ENCODE measurements around the gene SMS. TPM values are rescaled to one million over a fixed set of nuclear protein-coding genes. Genes with fewer than 3 reads are reported as not detected.

Gene SMS
- polyA plus RNA-seq, 1 donor (not counting 4 experiments of a cell fraction or from before 2014, with no cell fraction given), result 142 TPM

DNA sequence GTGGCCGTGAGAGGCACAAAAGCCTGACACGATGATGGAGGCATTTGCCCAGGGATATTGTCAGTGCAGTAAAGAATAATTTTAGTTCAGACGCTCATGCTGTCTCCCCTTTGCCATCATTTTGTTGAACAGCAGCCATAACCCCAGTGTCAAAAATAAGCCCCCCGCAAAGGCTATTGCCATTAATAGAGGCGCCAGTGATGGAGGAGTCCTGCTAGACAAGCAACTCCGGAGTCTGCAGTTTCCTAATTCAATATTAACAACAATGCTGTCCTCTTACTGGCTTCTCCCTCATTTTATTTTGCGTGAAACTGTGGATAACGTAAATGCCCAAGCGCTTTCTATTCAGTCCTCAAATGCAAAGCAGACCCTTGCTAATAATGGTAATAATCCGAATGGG is 603 bp upstream of the SMS start:
- no peaks in the 10 kb centered on the region for H3K9me1 ChIP-seq (ENCODE audit: control insufficient read depth, extremely low read depth, insufficient read depth, low read length)
- H3K36me3 ChIP-seq (ENCODE audit: control insufficient read depth in 2 of 2, extremely low read depth in 1 of 2, insufficient read depth in 2 of 2, low read length in 2 of 2), result no peaks in the 10 kb centered on the region
- peak overlapping the region; percentile 74 for H3K9ac ChIP-seq (ENCODE audit: control insufficient read depth, extremely low read depth, insufficient read depth, low read length)
- H3K4me2 ChIP-seq (ENCODE audit: control insufficient read depth, extremely low read depth, insufficient read depth, low read depth, low read length), result peak overlapping the region; percentile 39
- H3K4me1 ChIP-seq (ENCODE audit: control insufficient read depth, extremely low read depth, insufficient read depth, low read length), result peaks cover 26% of the 10 kb centered on the region
- peak overlapping the region; percentile 50 for H3K27ac ChIP-seq (ENCODE audit: control insufficient read depth, insufficient read depth, low read length)
- no peaks in the 10 kb centered on the region for H3K27me3 ChIP-seq (ENCODE audit: control insufficient read depth, extremely low read depth, insufficient read depth, low read length)
- no peak for DNase-seq (ENCODE audit: low read depth, low spot score)
- H4K20me1 ChIP-seq (ENCODE audit: control insufficient read depth, extremely low read depth, insufficient read depth, low read length), result no peaks in the 10 kb centered on the region
- H3K9me3 ChIP-seq (ENCODE audit: control insufficient read depth, low read depth, low read length), result no peaks in the 10 kb centered on the region
- peak overlapping the region; percentile 16 for H2AFZ ChIP-seq (ENCODE audit: control insufficient read depth, low read length)
- dilution Hi-C loops (cut with MboI; ENCODE audit: extremely low pct_ligation_motif_present, low sequenced_read_pairs), result no loop called here
- FAIRE-seq, result no peak
- TF ChIP-seq, protein P1, sequence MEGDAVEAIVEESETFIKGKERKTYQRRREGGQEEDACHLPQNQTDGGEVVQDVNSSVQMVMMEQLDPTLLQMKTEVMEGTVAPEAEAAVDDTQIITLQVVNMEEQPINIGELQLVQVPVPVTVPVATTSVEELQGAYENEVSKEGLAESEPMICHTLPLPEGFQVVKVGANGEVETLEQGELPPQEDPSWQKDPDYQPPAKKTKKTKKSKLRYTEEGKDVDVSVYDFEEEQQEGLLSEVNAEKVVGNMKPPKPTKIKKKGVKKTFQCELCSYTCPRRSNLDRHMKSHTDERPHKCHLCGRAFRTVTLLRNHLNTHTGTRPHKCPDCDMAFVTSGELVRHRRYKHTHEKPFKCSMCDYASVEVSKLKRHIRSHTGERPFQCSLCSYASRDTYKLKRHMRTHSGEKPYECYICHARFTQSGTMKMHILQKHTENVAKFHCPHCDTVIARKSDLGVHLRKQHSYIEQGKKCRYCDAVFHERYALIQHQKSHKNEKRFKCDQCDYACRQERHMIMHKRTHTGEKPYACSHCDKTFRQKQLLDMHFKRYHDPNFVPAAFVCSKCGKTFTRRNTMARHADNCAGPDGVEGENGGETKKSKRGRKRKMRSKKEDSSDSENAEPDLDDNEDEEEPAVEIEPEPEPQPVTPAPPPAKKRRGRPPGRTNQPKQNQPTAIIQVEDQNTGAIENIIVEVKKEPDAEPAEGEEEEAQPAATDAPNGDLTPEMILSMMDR (optimal IDR thresholded peaks at IDR 0.05 in 1 of 3, IDR thresholded peaks at IDR 0.05 in 1 of 3, conservative IDR thresholded peaks at IDR 0.05 in 1 of 3; ENCODE audit: extremely low read depth in 1 of 3, insufficient read depth in 2 of 3, low read length in 3 of 3), result no peak
- TF ChIP-seq EZH2 (IDR thresholded peaks at IDR 0.05; ENCODE audit: low read length), result no peak
- H3K79me2 ChIP-seq (ENCODE audit: control insufficient read depth, insufficient read depth, low read length), result peaks cover 24% of the 10 kb centered on the region
- no peak overlapping the region for H3K4me3 ChIP-seq (ENCODE audit: control insufficient read depth in 2 of 3, extremely low read depth in 1 of 3, insufficient read depth in 2 of 3, low read depth in 1 of 3, low read length in 3 of 3)

DNA sequence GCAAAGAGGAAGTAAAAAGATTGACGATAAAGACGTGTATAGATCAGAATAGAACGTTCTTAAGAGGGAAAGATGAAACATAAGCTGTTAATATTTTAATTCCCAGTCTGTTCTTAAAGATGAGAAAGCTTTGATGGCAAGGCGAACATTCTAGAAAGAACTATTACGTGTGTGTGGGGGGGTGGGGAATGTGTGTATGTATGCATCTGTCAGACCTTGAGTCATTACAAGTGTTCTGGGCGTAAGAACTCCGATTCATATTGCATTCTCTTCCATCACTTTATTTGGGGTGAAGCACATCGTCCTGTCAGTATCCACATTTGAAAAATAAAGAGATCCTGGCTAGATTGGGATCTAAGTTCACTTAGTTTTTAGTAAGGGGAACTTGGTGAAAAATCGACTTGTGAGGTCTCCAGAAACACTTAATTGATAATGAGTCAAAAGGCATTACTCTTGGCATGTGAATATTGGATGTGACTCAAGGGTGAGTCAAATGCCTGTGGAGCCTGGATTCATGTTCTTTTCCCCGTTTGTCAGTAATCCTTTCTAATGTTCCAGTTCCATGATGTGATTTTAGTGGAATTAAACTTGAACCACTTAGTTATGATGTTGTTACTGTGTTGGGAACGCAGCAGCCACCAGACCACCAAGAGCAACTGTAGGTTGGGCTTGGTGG is 3.1 kb downstream of the SMS start:
- peak; percentile 81 for FAIRE-seq
- dilution Hi-C loops (cut with MboI; ENCODE audit: extremely low pct_ligation_motif_present, low sequenced_read_pairs), result no loop called here

More for the DNA sequence above, 3.1 kb downstream of the SMS start:
- H3K4me3 ChIP-seq (ENCODE audit: control insufficient read depth in 2 of 3, extremely low read depth in 1 of 3, insufficient read depth in 2 of 3, low read depth in 1 of 3, low read length in 3 of 3), result peak overlapping the region in 2 of 3 experiments; percentile 29 to 61
- H3K36me3 ChIP-seq (ENCODE audit: control insufficient read depth in 2 of 2, extremely low read depth in 1 of 2, insufficient read depth in 2 of 2, low read length in 2 of 2), result no peaks in the 10 kb centered on the region
- H3K79me2 ChIP-seq (ENCODE audit: control insufficient read depth, insufficient read depth, low read length), result peaks cover 61% of the 10 kb centered on the region
- peak overlapping the region; percentile 67 for H3K27ac ChIP-seq (ENCODE audit: control insufficient read depth, insufficient read depth, low read length)
- H3K4me2 ChIP-seq (ENCODE audit: control insufficient read depth, extremely low read depth, insufficient read depth, low read depth, low read length), result peak overlapping the region; percentile 76
- TF ChIP-seq, protein P1 (optimal IDR thresholded peaks at IDR 0.05 in 1 of 3, IDR thresholded peaks at IDR 0.05 in 1 of 3, conservative IDR thresholded peaks at IDR 0.05 in 1 of 3; ENCODE audit: extremely low read depth in 1 of 3, insufficient read depth in 2 of 3, low read length in 3 of 3), result no peak
- TF ChIP-seq EZH2 (IDR thresholded peaks at IDR 0.05; ENCODE audit: low read length), result no peak
- peaks cover 11% of the 10 kb centered on the region for H4K20me1 ChIP-seq (ENCODE audit: control insufficient read depth, extremely low read depth, insufficient read depth, low read length)
- H3K27me3 ChIP-seq (ENCODE audit: control insufficient read depth, extremely low read depth, insufficient read depth, low read length), result no peaks in the 10 kb centered on the region
- peak; percentile 71 for DNase-seq (ENCODE audit: low read depth, low spot score)
- peaks cover 2% of the 10 kb centered on the region for H3K9me1 ChIP-seq (ENCODE audit: control insufficient read depth, extremely low read depth, insufficient read depth, low read length)
- no peaks in the 10 kb centered on the region for H3K9me3 ChIP-seq (ENCODE audit: control insufficient read depth, low read depth, low read length)
- H3K4me1 ChIP-seq (ENCODE audit: control insufficient read depth, extremely low read depth, insufficient read depth, low read length), result peaks cover 50% of the 10 kb centered on the region
- peak overlapping the region; percentile 72 for H3K9ac ChIP-seq (ENCODE audit: control insufficient read depth, extremely low read depth, insufficient read depth, low read length)
- H2AFZ ChIP-seq (ENCODE audit: control insufficient read depth, low read length), result no peak overlapping the region
